ENCODE measurements around the gene RANBP6.
"Not testable (repeated sequence)": the region's sequence is repeated elsewhere in the genome, so short reads cannot be mapped to it uniquely, and the experiment has no call there.

Gene RANBP6

DNA sequence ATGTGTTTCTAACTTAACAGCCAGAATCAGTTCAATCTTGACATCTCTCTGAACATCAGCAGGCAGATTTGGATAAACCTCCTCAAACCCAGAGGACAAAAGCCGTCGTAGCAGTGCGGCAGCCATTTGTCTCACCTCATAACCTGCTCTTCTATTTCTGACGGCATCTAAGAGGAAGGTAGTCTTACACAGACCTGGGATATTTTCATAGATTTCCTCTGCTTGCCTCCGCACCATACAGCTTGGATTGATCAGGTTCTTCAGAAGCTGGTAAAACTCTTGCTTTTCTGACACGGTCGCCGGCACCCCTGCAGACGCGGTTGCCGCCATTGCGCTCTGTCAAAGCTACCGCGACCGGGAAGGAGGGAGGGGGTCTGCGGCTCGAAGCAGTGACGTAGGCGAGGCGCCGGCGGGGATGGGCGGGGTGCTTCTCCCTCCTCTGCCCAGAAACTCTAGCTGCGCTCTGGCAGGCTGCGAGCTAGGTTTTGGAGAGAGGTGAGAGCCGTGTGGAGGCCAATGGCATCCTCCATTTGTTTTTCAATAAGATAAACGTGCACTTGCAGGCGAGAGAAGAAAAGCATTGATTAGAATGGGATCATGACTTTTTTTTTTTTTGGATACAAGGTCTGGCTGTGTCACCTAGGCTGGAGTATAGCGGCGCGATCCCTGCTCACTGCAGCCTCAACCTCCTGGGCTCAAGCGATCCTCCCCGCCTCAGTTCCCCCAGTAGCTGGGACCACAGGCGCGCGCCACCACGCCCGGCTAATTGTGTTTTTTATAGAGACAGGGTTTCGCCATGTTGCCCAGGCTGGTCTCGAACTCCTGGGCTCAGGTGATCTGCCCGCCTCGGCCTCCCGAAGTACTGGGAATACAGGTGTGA is at the start of gene RANBP6:
Gene RANBP6 (minus strand): TSS at position 347 of the 880 bp plus-strand sequence. CDS start 17 bp downstream, at position 330.
- no peak for DNase-seq (ENCODE audit: low read depth)

DNA sequence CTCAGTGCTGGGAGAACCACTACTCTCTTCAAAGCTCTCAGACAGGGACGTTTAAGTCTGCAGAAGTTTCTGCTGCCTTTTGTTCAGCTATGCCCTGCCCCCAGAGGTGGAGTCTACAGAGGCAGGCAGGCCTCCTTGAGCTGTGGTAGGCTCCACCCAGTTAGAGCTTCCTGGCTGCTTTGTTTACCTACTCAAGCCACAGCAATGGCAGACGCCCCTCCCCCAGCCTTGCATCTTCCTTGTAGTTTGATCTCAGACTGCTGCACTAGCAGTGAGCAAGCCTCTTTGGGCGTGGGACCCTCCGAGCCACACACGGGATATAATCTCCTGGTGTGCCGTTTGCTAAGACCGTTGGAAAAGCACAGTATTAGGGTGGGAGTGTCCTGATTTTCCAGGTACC is 47.7 kb upstream of the RANBP6 start:
- not testable (repeated sequence) for DNase-seq (ENCODE audit: low read depth)

DNA sequence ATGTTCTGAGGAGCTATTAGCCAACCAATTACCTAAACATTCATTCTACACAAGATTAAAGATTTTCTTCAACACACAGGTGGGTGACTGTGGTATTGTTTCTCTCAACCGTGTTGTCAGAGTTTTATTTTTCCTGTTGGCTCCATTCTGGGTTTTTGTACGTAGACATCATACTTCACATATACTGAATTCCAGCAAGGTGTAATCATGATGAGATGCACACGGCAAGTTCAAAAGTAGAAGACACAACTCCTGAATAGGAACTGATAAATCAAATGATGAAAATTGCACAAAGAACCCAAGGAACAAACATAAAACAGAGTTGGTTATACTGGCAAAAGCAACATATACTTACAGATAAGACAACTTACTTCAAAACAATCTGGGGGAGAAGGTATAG is 40.2 kb upstream of the RANBP6 start:
- no peak for DNase-seq (ENCODE audit: low read depth)

DNA sequence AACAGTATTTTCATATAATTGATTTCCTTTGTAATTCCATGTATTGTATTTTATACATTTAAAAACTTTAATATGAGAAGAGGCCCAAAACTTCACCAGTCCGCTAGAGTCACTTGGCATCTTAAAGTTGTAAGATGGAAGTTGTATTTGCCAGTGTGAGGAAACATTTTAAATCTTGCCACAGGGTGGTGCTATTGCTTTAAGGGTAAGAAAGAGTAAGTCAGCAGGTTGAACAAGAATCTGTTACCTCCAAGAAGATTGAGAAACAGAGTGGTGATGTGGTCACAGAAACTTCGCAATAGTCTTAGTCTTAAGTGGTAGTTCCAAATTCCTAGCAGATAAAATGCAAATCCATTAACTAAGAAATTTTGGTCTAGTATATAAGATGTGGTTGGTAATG is 39.8 kb upstream of the RANBP6 start:
- DNase-seq (ENCODE audit: low read depth), result peak; percentile 63

DNA sequence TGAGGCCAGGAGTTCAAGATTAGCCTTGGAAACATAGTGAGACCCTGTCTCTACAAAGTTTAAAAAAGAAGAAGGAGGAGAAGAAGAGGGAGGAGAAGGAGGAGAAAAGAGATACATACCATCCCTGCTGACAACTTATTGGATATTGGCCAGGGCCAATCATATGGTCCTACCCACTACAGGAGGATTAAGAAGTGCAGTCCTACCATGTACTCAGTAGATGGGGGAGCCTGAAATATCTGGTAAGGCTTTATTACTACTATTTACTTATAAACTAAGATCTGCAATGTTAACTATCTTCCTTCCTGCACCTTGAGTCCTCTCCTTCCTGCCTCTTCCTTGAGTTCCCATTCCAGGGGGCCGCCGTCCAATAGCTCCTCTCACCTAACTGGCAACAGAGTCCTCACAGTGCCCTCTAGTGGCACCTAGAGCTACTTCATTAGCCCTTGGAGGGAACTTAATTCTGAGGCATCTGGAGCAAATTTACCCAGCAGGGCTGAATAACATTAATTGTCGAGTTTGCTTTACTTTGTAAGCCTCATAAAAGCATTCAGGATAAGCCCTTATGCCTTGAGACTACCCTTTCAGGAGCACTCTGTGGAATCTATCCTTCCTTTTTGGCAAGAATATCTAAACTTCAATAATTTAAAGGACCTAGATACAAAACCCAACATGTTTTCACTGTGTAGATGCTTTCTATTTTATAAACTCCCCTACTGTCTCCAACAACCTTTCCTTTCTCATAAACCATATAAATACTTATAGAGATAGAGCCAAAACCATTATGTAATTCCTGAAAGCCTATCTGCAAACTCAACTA is 39.1 kb upstream of the RANBP6 start:
- DNase-seq (ENCODE audit: low read depth), result peak; percentile 11

DNA sequence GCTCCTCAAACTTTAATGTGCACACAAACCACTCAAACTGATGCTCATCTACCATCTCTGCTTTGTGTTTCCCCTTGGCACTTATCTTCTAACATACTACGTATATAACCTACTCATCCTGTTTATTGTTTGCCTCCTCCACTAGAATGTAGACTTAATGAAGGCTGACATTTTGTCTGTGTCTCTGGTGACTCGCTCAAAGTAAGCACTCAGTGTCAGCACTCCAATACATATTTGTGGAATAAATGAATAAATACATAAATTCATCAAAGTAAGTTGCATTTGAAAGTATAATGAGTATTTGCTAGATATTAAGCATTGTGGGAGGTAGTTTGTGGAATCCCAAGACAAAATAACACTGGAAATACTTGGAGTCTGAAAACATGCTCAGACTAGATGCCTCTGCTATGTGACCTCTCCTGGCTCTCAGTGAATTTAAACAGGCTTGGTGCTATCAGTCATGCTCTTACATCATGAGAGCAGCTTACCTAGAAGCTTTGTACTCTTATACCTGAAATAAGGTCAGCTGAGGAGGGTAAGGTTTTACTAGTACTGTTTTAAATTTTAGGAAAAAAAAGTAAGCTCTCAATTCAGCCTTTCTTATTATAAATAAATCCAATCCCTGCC is 37.0 kb upstream of the RANBP6 start:
- no peak for DNase-seq (ENCODE audit: low read depth)

DNA sequence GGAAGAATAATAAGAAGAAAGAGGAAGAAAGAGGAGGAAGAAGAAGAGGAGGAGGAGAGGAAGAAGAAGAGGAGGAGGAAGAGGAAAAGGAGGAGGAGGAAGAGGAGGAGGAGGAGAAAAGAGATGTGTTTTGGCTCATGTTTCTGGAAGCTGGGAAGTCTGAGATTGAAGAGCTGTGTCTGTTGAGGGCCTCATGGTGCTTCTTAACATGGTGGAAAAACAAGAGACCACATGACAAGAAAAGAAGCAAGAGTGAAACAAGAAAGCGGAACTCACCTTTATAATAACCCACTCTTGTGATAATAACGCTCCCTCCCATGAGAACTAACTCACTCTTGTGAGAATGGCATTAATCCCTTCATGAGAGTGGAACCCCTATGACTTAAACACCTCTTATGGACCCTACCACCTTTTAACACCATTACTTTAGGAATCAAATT is 36.1 kb upstream of the RANBP6 start:
- DNase-seq (ENCODE audit: low read depth), result no peak

DNA sequence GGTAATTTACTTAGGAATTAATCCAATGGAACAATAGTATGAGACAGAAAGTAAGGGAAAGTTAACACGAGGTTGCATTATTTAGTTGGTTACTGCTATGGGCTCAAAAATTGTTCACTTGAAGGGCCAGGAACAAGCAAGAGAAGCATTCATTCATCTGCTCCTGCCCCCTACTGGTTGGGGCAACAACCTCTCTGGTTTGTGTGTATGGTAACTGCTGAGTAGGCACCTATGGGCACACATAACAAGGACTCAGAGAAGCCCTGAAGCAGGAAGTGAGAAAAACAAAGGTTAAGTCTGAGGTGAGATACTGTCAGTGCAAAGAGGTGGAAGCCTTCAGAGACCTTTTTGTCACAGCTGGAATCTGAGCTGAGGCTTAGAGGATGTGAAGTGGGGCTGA is 34.4 kb upstream of the RANBP6 start:
- no peak for DNase-seq (ENCODE audit: low read depth)

DNA sequence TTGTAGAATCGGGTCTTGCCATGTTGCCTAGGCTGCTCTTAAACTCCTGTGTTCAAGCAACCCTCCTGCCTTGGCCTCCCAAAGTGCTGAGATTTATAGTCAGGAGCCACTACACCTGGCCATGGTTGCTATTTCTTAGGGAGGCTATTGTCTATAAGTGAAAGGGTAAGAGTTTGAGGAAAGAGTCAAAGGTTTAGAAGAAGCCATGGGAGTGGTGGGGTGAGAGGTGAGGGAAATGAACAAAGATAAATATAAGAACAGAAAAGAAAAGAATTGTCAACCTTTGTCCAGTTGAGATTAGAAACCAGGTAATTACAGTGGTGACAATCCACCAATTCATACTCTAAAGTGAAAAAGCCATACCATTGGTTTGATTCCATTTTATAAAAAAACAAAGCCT is 32.6 kb upstream of the RANBP6 start:
- DNase-seq (ENCODE audit: low read depth), result no peak

DNA sequence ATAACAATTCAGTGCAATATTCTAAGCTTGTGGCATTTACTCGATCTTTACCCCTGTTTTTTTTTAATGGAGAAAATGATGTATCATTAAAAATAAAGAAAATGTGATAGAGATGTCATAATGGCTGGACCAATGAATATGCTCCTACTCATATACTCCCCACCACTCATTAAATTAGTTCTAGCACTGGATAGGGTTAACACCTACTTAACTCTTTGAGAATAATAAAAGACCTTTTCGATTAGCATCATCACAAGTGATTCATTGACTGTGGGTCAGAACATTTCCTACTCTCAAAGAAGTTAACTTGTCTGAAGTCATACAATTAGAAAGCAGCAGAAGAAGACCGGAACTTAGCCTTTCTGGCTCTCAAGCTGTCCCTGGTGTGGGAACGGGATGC is 31.6 kb upstream of the RANBP6 start:
- no peak for DNase-seq (ENCODE audit: low read depth)

DNA sequence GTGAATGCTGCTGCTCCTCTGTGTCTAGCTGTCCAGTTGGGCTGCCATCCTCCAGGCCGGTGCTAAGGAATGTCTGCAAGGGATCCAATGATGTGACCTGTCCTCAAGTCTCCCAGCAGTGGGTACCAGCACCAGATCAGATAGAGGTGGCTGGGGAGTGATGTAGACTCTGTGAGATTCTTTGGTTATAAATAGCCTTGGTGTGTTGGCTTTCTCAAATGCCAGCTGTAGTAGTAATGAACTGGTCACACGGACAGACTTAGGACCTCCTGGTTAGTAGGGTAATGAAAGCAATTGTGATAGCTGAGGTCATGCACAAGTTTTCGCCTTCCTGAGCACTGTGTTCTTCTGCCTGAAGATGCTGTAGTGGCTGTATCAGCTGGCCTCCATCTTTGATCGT is 29.9 kb upstream of the RANBP6 start:
- DNase-seq (ENCODE audit: low read depth), result no peak

DNA sequence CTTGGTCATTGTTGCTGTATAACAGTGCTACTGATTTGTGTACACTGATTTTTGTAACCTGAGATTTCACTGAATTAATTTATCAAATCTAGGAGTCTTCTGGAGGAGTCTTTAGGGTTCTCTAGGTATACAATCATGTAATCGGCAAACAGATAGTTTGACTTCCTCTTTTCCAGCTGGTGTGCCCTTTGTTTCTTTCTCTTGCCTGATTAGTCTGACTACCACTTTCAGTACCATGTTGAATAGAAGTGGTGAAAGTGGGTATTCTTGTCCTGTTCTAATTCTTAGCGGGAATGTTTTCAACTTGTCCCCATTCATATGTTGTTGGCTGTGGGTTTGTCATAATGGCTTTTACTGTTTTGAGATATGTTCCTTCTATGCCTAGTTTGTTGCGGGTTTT is 24.7 kb upstream of the RANBP6 start:
- DNase-seq (ENCODE audit: low read depth), result no peak

DNA sequence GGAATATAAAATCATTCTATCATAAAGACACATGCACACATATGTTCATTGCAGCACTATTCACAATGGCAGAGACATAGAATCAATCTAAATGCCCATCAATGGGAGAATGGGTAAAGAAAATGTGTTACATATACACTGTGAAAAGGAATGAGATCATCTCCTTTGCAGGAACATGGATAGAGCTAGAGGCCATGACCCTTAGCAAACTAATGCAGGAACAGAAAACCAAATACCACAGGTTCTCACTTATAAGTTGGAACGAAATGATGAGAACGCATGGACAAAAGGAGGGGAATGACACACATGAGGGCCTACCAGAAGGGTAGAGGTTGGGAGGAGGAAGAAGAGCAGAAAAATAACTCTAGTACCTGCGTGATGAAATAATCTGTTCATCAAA is 21.0 kb upstream of the RANBP6 start:
- DNase-seq (ENCODE audit: low read depth), result no peak

DNA sequence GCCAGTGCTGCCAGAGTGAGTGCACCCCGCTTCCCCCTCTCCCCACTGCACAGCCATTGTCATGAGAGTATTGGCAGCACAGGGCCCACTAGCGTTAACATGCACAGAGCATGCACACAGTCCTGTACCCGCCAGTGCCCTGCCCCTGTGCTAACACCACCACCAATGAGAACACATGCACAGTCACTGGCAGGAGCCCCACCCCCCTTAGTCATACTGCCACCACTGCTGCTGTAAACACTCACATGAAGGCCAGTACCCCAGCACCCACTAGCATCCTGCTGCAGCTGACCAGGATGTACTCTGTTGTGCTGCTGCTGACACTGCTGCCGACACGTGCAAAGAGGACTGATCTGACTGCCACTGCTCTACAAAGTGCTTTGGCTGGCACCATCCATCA is 19.5 kb upstream of the RANBP6 start:
- DNase-seq (ENCODE audit: low read depth), result no peak

DNA sequence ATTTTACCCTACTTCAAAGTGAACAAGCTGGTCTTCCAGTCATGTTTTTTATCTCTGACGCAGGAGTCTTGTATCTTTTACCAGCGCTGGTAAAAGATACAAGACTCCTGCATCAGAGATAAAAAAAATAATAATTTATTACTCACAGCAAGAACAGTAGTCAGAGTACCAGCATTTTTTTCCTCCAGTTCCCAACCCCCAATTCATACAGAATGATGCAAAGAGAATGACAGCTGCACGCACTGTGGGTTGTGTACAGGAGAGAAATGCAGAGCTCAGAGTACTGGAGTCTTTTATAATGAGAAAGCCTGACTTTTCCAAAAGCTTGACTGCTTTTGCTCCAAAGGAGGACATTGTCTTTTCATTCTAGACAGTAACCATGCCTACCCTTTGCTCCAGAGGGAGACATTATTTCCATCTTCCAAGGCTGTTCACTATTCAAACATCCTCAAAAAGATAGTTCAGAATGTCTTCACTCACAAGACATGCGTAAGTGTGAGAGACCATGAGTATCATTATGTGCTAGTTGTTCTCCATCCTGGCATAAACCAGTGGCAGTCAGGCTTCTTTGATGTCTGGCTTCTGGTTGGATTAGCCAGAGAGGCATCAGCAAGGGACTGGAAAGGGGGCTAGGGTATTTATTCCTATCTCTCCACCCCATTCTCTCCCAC is 14.3 kb upstream of the RANBP6 start:
- no peak for DNase-seq (ENCODE audit: low read depth)

DNA sequence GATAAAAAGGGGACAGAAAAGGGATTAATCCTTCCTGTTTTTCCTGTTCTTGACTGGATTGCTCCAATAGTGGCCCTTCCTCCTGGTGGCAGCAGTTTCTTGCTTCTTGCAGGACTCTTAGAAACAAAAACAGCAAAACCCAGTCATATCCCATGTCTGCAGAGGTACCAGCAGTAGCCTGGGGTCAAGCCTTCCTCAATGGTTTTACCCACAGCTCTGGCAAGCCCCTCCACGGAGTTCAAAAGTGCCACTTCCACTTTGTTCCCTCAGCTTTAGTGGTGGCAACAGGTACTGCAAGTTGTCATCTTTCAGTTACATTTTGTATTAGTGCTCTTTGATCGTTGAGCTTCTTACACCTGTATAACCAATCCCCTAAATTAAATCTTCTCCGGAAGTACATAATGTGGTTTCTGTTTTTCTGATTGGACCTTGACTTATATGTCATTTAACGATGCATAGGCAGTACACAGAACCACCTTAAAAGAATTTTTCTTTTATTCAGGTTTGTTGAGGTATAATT is 8.7 kb upstream of the RANBP6 start:
- no peak for DNase-seq (ENCODE audit: low read depth)

DNA sequence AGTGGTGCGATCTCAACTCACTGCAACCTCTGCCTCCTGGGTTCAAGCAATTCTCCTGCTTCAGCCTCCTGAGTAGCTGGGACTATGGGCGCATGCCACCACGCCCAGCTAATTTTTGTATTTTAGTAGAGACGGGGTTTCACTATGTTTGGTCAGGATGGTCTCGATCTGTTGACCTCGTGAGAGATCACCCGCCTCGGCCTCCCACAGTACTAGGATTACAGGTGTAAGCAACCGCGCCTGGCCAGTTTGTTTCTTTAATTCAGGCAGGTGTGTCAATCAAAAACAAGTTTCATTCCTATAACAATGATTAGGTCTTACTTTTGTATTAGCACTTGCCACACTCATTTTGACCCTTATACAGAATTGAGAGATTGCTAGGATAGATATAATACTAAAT is 1.6 kb upstream of the RANBP6 start:
- not testable (repeated sequence) for DNase-seq (ENCODE audit: low read depth)

DNA sequence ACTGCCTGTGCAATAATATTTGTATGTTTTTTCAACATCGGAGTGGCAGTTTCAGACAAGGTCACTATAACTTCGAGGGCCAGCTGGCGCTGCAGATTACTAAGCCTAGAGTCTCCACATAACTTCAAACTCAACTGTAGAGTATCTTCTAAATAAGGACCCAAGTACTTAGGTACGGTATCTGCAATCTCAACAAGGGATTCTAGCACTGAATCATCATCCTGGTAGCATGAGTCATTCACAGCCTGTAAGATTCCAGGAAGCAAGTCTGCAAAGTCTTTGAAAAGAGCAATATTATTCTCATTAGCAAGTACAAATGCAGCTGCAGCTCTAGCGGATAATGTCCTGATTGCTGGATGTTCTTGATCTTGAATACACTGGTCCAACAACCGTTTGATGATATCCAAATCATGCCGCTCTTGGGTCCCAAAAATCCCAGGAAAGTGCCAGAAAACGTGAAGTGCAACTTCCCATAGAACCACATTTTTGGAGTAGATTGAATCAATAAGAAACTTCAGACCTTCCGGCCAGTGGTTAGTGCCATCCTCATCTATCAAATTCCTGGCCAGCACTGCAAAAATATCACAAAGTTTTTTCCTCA is 654 bp downstream of the RANBP6 start:
- no peak for DNase-seq (ENCODE audit: low read depth)

DNA sequence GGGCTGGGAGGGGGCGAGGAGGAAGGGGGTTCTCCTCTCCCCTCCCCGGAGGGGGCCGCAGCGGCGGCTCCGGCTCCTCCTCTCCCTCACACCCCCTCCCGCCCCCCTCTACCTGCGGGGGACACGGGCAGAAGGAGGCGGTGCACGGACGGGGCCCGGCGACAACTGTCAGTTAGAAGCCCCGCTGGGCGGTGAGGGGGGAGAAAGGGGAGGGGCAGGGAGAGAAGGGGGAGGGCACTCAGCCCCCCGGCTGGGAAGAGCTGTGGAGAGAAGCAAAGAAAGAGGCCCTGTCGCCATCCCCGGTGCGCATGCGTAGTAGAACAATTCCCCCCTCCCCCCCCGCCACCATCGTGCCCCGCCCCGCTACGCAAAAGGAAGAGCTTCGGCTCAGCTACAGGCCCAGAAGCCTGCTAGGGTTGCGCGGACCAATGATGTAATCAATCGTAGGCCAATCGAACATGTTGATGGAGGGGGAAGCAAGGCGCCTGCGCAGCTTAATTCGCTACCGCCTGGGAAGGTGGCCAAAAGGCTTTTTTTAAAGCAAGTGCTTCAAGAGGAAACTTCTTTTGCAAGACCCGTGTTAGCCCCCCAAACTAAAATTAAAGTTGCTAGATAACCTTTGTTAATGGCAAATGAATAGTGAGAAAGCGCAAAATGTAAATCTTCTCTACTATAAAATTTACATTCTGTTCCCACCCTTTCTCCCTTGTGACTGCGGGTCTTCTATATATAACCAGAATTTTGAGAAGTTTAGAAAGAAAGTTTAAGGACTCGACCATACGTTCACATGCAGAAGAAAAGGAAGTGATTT is 7.0 kb downstream of the RANBP6 start:
- DNase-seq (ENCODE audit: low read depth), result peak; percentile 83

DNA sequence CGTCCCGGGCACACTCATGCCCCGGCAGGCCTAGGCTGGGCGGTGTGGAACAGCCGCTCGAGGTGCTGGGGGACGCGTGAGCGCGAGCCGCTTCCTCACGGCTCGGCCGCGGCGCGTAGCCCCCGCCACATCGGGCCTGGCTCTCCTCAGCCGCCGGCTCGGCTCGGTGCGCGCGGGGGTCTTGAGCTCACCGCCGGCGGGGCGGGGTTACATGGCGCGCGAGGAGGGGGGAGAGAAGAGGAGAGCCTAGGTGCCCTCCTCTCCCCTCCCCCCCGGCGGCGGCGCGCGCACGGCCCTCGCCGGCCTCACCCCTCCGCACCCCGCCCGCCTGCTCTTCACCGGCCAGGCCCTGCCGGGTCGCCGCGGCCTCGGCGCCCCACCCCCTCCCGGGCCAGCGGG is 7.7 kb downstream of the RANBP6 start:
- no peak for DNase-seq (ENCODE audit: low read depth)
